CD4-positive, alpha-beta T cell treated with Interferon alpha-2 for 1 hour (primary cell): Measurements from ENCODE around the gene ECHDC1.
A peak's percentile ranks its signal among the peaks of the same experiment; 100 is the strongest.
"Not testable (repeated sequence)": the region's sequence is repeated elsewhere in the genome, so short reads cannot be mapped to it uniquely, and the experiment has no call there.

Source experiments
- DNase-seq, 2 donors: peaks; one replicate each; pipeline ENCODE4 v3.0.0-alpha.2; 2020 to 2022

ECHDC1 gene

DNA sequence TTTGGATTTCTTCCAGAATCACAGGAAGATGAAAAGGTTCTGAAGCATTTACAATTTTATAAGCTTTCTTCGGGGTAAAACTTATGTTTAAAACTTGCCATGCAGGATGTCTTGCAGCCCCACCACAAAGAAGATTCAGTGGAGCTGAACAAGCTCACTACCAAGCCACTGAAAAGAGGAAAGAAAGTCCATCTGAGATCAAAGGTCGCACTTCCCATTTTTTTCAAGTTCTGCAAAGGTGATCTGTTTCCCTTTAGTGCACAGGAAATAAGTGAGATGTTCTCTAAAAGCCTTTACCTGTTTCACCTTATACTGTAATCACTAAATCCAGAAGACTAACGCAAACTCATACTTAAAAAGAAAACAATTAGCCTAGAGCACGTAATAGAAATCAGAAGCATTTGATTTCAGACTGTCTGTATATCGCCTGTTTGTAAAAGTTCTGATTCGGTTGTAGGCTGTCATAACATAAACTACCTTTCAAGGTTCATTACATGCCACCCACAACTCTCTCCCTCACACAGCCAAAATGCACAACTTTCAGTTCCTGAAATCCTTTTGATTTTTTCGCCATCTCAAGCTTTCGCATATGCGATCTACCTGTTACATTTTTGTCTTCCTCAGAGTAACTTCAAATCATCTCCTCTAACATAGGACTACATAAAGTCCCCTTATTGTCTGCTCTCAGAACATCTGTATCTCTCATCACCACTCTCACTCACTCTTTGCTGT lies 1.8 kb downstream of the ECHDC1 start:
- no peak for DNase-seq

DNA sequence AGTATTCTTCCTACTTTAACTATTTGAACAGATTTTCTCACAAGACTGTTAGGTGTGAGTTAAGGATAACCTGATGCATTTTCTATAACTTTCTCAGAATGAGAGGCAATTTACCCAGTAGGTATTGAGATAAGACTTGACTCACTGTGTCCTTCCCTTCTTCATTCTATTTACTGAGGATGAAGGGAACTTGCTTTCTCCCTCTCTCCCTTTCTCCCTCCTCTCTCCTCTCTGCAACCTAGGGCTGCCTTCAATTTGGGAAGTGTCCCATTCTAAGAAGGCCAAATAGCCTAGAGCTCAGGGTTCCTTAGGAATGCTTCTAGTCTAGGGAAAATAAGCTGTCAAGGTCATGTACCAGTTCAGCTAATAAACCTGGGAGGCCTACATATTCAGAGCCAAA lies 3.2 kb downstream of the ECHDC1 start:
- no peak for DNase-seq

DNA sequence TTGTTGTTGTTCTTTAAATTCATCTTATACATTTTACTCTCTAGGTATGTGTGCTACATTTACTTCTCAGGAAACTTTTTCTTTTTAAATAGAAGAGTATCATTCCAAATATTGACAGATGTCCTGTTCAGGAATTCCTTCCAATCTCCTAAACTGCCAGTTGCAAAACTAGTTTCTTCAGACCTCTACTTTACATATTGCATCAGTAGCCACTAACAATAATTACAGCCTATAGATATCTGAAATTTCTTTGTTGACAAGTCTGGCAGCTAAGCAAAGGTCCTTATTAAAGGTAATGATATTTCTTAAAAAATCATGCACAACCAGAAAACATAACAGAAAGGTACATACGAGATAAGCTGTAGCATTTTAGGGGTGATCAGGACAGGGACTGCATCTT lies 4.5 kb downstream of the ECHDC1 start:
- no peak for DNase-seq

DNA sequence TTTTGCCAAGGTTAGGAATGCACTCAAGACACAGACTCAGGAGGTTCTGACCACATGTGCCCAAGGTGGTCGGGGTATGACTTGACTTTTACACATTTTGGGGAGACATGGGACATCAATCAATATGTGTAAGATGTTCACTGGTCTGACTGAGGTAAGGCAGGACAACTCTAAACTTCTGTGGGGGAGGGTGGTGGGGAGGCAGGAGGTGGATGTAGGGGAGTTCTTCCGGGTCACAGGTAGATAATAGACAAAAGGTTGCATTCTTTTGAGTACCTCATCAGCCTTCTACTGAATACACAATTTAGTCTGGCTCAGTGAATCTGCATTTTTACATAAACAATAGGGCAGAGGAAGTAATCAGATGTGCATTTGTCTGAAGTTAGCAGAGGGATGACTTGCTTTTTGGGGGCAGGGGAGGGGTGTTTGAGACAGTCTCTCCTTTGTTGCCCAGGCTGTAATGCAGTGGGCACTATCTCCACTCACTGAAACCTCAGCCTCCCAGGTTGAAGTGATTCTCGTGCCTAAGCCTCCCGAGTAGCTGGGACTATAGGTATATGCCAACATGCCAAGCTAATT lies 10.9 kb downstream of the ECHDC1 start:
- no peak for DNase-seq

DNA sequence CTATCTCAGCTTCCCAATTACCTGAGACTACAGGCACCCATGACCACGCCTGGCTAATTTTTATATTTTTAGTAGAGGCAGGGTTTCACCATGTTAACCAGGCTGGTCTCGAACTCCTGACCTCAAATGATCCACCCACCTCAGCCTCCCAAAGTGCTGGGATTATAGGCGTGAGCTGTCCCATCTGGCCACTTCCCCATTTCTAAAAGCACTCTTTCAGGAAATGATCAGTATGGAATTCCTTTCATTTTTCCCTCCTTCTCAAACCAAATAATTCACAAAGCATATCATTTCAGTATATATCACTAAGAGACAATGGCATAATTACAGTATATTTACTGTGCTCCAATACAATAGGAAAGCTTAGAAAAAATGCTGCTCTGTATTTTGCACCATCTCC lies 12.2 kb downstream of the ECHDC1 start:
- DNase-seq: not testable (repeated sequence)

DNA sequence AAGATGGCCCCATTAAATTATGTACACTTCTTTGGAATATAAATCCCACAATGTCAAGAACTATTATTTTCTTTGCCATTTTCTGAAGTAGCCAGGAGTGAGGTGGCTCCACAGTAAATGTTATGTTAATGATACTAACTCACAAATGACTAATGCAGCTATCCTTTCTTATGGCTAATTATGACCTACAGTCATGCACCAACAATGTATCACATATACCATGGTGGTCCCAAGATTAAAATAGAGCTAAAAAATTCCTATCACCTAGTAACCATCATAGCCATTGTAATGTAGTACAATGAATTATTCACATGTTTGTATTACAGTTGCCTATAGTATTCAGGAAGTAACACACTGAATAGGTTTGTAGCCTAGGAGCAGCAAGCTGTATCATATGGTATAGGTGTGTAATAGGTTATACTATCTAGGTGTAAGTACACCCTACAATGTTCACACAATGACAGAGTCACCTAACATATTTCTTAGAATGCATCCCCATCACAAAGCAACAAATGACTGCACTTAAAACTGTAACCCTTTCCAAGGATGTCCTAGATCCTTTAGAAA lies 15.3 kb downstream of the ECHDC1 start:
- DNase-seq: no peak

DNA sequence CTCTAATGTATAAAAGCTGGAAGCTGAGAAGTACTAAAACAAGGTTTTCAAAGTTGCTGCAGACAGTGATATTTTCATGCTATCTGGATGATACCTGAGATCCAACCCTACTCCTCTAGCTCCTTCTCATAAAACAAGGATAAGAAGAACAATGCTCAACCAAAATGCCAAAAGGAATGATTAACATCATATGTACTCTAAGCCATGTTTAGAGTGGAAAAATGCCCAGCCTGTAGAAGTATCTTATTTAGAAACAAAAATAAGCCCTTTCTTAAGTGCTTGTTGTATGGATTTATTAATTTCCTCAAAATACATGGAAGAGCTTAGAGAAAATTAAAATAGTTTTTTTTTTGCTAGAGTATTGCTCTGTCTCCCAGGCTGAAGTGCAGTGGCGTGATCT lies 23.7 kb downstream of the ECHDC1 start:
- DNase-seq: no peak

DNA sequence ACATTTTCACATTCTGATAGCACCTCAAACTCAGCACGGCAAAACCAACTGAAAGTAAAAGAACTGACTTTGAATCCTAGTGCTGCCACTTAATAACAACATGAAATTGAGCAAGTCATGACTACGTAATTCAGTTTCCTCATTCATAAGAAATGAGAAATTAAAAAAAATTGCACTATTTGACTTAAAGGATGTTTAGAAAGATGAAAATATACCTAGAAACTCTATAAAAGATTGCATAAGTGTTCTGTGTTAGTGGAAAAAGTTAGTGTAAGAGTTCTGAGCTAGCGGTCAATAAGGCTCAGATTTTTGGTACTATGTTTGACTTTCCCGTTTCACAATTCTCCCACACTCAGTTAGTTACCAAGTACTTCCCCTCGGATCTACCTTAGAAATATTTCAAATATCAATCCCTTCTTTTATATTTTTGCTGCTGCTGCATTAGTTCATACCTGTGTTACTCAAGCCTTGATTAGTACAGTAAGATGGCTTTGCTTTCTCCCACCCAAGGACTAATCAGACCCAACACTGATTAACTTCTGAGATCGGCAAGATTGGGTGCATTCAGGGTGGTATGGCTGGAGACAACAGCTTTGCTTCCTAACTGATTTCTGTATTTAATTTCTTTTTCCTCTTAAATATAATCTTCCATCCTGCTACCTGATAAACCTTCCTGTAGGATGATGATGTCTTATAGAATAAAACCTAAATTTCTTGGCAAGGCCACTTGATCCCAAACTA lies 25.9 kb downstream of the ECHDC1 start:
- no peak for DNase-seq

DNA sequence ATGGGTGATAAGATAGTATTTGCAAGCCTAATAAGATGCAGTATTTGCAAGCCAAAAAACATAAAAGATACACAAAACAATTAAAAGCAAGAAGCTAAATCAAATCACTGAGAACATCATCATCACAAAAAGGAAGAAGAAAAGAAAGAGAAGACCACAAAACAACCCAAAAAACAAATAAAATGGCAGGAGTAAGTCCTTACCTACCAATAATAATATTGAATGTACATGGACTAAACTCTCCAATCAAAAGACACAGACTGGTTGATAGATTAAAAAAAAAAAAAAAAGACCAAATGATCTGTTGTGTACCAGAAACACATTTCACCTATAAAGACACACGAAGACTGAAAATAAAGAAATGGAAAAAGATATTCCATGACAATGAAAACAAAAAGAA lies 37.7 kb downstream of the ECHDC1 start:
- no peak for DNase-seq

DNA sequence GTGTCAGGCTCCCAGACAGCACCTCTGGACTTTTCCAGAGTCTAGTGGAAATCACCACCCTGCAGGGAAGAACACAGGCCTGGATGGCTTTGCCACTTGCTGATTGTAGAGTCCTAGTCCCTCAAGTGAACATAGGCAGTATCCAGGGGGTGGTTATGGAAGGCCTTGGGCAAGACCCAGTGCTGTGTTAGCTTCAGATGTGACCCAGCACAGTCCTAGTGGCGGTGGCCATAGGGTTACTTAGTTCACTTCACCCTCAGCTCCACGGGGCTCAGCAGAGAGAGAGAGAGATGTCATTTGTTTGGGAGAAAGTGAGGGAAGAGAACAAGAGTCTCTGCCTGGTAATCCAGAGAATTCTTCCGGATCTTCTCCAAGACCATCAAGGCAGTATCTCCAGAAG lies 39.5 kb downstream of the ECHDC1 start:
- DNase-seq: no peak

DNA sequence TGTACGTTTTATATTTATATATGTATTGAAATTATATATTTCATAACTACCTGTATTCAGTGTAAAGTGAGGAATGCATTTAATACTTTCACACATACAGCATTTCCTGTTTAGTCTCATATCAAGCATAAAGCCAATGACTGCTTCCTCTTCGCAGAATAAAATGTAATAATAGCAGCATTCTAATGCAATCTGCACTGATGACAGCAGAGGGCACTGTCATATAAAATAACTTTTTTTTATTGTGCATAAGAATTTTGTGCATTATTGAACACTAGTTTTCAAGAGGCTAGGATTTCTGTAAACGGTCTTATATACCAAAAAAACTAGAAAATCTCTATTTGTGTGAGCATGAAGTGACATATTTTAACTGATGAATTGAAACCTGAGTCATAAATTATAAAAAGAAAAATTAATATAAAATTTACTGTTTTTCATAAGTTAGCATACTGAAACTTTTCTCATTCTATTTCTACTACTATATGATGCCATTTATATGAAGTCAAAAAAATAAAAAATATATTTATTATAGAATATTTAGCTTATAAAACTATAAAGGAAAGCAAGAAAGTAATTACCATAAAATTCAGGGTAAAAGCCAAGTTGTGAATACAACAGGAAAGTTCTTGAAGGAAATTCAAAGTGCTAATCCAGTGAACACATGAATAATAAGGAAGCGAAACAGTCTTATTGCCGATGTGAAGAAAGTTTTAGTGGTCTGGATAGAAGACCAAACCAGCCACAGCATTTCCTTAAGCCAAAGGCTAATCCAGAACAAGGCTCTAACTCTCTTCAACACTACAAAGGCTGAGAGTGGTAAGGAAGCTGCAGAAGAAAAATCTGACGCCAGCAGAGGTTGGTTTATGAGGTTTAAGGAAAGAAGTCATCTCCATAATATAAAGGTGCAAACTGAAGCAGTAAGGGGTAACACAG lies 40.4 kb downstream of the ECHDC1 start:
- peak; percentile 45 to 75 for DNase-seq

DNA sequence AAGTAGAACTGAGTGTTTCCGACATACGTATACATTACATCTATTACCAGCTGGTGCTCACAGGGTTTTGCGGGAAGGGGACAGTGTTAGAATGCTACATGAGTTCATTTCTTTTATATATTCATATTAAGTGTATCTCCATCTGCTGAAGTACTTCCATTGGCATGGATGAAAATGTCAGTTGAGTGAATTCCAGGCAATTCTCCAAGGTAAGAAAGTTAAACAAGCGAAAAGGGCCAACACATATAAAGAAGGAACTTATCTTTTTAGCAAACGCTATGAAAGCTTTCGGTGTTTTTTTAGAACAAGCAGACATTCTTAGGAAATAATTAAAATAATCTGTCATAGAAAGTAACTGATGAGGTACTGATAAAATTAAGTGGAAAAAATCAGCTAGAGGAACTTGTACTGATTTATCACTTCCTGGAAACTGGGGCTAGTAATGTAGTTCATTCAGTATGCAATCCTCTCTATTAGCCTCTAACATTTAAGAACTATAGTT lies 42.2 kb downstream of the ECHDC1 start:
- no peak for DNase-seq

DNA sequence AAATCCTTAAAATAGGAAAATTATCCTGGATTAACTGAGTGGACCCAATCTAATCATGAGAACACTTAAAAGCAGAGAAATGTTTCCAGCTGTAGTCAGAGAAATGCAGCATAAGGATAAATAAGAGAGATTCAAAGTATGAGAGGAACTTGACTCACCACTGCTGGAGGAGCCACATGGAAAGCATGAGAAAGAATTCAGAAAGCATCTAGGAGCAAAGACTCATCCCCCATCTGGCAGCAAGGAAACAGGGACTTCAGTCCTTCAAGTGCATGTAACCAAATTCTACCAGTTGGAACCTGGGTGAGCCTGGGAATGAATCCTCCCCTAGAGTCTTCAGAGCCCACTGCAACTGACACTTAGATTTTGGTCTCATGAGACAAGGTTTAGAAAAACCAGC lies 43.0 kb downstream of the ECHDC1 start:
- no peak for DNase-seq

DNA sequence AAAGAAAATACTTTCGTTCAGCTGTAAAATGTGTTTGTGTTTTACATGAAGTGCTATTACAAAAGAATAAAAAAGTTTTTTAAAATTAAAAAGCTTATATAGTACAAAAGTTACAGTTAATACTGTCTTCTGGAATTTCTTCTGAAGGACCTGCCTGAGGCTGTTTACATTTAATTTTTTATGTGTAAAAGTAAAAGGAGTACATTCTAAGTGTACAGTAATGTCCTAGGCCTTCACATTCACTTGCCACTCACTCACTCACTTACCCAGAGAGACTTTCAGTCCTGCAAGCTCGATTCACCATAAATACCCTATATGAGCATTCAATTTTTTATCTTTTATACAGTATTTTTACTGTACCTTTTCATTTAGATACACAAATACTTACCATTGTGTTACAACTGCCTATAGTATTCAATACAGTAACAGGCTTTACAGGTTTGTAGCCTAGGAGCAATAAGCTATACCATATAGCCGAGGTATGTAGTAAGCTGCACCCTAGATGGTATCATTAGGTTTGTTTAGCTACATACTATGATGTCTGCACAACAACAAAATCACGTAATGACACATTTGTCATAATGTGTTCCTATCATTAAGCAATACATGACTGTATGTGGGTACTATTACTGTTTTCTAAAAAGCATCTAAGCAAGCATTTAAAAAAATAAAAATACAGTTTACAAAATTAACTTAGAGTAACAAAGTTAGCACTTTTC lies 43.7 kb downstream of the ECHDC1 start:
- no peak for DNase-seq

DNA sequence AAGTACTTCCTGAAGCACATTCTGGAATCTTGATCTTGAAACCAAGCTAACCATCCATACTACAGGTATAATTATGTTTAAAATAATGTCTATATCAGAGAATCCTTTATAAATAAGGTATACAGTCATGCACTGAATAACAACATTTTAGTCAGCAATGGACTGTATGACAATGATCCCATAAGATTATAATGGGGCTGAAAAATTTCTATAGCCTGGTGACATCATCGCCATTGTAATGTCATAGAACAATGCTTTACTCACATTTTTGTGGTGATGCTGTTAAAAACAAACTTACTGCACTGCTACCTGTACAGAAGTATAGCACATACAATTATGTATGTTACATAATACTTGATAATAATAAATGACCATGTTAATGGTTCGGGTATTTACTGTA lies 44.9 kb downstream of the ECHDC1 start:
- no peak for DNase-seq

DNA sequence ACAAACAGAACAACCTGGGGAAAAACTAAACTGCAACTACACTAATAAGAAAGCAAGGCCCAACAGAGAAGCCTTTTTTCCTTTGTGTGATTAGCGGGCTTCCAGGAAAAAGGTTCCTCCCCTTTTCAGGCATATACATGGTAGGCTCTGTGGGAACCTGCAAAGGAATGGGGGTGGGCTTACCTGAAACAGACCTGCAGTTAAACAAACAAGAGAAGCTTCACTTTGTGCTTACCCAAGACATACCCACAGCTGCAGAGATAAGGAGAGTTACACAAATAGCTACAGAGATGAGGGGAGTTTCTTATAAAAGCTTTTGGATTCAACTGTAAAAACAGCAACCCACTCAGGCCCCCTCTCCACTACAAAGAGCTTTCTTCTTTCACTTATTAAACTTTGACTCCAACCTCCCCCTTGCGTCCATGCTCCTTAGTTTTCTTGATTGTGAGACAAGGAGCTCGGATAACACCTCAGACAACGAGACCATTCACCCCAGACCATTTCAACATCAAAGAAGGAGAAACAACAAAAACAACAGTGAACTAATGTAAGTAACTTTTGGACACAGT lies 45.8 kb downstream of the ECHDC1 start:
- DNase-seq: no peak

DNA sequence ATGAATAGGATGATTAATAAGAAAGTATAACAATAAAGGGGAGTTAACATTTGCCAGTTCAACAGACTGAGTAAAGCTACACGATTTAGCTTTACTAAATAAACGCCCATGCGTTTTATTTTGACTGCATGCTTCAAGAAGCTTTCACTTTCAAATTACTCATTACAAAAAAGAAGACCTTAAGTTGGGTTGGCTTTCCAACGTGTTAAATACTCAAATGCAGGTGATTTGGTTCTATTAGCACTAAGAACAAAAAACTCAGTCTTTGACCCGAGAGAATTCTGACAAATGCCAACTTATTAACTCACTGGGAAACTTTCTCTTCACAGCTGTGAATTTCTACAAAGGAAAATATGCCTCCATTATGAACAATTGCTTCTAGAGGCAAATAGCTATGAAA lies 51.9 kb downstream of the ECHDC1 start:
- DNase-seq: peak in 1 of 2 donors; percentile 14

DNA sequence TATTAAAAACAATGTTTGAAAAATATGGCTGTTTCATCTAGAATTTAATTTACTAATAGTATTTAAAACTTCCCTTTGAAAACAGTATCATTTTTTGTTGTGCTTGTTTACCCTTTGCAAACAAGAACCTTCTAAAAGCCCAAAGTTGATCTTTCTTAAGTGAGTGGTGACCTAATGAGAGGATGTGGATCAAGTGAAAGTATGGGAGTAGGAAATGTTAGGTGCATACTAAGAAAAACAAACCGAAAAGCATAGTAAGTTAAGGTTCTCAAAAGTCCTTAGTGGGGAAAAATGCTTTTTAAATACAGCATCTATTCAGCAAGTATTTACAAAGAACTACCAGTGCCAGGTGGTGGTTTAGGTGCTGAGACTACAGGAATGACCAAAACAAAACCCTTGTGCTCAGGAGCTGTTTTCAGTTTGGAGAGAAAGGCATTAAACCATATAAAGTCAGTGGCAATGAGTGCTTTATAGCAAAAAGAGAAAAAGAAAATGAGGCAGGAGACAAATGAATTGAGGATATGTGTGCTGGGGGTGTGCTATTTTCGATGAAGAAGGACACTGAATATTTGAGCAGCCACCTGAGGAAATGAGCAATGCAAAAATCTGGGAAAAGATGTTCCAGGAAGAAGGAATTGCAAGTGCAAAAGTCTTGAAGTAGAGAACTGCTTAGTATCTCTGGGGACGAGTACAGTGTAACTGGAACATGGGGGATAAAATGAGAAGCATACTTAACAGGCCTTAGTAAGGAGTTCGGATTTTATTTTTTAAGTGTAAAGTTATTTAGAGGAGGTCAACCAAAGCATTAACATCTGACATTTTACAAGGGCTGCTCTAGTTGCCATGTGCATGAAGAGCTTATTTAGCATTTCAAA lies 52.8 kb downstream of the ECHDC1 start:
- DNase-seq: no peak

DNA sequence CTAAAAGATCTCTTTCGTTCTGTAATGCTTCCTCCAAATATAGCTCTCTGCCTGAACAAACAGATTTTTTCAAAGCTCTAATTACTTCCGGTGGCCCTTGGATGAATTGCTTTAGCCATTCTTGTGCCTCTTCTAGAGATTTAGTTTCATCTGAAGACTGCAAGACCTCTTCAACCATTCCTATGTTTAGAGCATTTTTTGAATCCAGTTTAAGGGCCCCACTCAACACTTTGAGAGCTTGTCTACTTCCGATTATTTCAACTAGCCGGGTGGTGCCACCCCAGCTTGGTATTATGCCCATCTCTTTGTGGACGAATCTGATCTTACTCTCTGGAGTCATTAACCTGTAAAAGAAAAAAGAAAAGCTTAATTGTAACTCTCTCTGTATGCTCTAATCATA lies 53.5 kb downstream of the ECHDC1 start:
- no peak for DNase-seq

DNA sequence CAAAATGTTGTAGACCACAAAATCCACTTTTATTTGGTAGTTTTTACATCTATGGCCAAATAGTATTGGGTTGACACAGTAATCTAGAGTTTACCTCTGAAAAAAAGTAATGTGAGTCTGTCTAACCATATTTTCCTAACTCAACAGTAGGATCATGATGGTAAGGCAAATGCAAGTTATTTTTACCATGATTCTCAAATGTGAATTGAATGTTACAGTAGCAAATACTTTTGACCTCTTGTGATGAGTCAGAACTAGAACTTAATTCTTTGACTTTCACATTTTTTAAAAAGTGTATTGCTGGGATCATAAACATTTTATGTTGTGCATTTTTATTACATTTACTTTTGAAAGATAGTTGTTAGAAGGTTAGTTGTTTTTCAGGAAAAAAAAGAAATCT lies 54.7 kb downstream of the ECHDC1 start:
- no peak for DNase-seq

DNA sequence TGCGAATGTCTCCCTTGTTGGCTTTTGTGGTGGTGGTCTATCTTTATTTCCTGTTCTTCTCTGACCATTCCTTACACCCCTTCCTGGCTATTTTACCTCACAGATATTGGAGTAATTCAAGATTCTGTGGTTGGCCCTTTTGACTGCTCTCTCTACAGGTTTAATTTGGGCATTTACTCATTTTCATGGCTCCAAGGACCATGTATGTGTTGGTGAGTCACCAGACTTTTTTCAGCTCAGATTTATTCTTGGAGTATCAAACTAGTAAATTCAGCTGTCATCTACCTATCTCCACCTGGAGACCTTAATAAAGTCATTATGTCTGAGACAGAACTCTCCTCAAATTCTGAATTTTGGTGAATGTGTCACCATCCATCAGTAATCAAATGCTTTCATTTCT lies 61.2 kb downstream of the ECHDC1 start:
- no peak for DNase-seq
